Left lung (tissue), 10 donors: ENCODE data around the gene CNIH3. TPM values are rescaled to one million over a fixed set of nuclear protein-coding genes. Genes with fewer than 3 reads are reported as not detected.

Experiments used
- ATAC-seq: fragments of 200-7000 bp; cut with Tn5 transposase; one replicate; pipeline ENCODE4 v1.9.1; 2020; ENCODE audit warnings: moderate library complexity
- DNase-seq, 4 donors: peaks; one replicate each; pipeline ENCODE4 v3.0.0-alpha.2; 2013 to 2020
- H3K27ac ChIP-seq, 2 donors: fragments of 200-600 bp; sonication (generic) in 1 of 2; one replicate each; pipeline versions ENCODE4 v1.5.0 to v1.8.0; 2020 to 2021
- H3K27me3 ChIP-seq, 2 donors: fragments of 200-600 bp; sonication (generic) in 1 of 2; one replicate each; pipeline versions ENCODE4 v1.5.0 to v1.8.0; 2020 to 2021
- H3K36me3 ChIP-seq, 2 donors: fragments of 200-600 bp; sonication (generic) in 1 of 2; one replicate each; pipeline versions ENCODE4 v1.5.0 to v1.8.0; 2020 to 2021
- H3K4me1 ChIP-seq, 2 donors: fragments of 200-600 bp; one replicate each; pipeline ENCODE4 v1.8.0; 2021
- H3K4me3 ChIP-seq, 2 donors: fragments of 200-600 bp; sonication (generic) in 1 of 2; one replicate each; pipeline versions ENCODE4 v1.5.0 to v1.8.0; 2020 to 2021; ENCODE audit warnings: mild to moderate bottlenecking in 1 of 2
- H3K9me3 ChIP-seq, 2 donors: fragments of 200-600 bp; sonication (generic) in 1 of 2; one replicate each; pipeline versions ENCODE4 v1.5.0 to v1.8.0; 2020 to 2021
- CTCF ChIP-seq, 2 donors: fragments of 200-600 bp; sonication (generic) in 1 of 2; IDR thresholded peaks; one replicate each; pipeline versions ENCODE4 v1.5.0 to v1.8.0; 2021; ENCODE audit warnings: antibody characterized with exemption in 2 of 2
- intact Hi-C, 2 donors: fragments of 100-400 bp; cut with DNase I; formaldehyde crosslinking; loops; one replicate each; pipeline versions ENCODE4 v1.11.2 to v1.14.2; 2022
- polyA plus RNA-seq, 6 donors: library from polyadenylated mRNA; unstranded; fragments of 120-200 nt; gene quantifications; one replicate each; pipeline ENCODE4 v1.2.1, GENCODE V29; 2013; ENCODE audit not compliant: insufficient read length in 6 of 6
- total RNA-seq, 2 donors: library from RNA; stranded (reverse); fragmentation: NEBNext Ultra II Directional; extraction: Animal tissue kit (Norgen Biotek cat#: 25700); gene quantifications; one replicate each; pipeline ENCODE4 v1.2.1, GENCODE V29; 2021
- donor health status: DM: no; HTN: yes; CAD: no.
- donor health status: DM: no; HTN: no; CAD: no.

CNIH3 gene
- total and polyA plus RNA-seq, 8 donors, result 2.5 to 9.4 (median 7.3) TPM

- intact Hi-C loops, result no loop called here
- Histone ChIP-seq H3K9me3 (no peaks in the 10 kb centered on the region), H3K36me3 (no peaks in the 10 kb centered on the region), H3K27ac (no peak overlapping the region), H3K4me1 (no peaks in the 10 kb centered on the region), H3K27me3 (no peaks in the 10 kb centered on the region), H3K4me3 (no peak overlapping the region)
- no peak for TF ChIP-seq CTCF (IDR thresholded peaks at IDR 0.05)
- no peak for ATAC-seq
- no peak for DNase-seq
Measured at GRCh38 chr1:224749916-224750315, 133.8 kb downstream of the CNIH3 start.

DNA sequence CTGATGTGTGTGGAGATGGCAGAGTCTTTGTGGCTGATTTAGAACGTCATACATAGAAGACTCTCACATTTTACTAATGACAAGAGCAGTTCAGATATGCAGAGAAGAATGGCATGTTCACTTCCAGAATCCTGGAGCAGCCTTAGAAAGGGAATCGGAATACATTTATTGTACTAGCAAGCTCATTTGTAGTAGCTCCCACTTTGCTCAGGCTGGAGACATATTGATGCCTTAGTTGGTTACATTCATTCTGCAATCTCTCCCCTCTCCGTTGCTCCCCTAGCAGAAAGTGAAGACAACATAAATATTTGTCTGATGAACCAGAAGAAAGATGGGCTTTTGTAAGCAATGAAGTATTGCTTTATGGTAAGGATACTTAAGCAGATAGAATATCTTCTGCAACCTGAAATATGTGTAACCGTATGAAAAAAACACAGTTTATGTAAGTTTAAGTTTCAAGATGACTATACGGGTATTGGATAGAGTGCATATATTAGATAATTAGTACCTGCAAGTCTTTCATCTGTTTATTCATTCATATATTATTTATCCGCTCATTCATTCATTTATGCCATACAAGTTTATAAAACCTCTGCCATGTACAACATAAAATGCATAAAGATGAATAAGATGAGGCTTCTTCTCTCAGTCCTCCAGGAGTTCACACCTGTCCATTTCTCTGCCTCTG lies 135.7 kb downstream of the CNIH3 start:
- Histone ChIP-seq H3K4me1 (no peaks in the 10 kb centered on the region), H3K27ac (no peak overlapping the region), H3K27me3 (no peaks in the 10 kb centered on the region), H3K36me3 (no peaks in the 10 kb centered on the region), H3K4me3 (no peak overlapping the region), H3K9me3 (no peaks in the 10 kb centered on the region)
- TF ChIP-seq CTCF (IDR thresholded peaks at IDR 0.05), result no peak
- DNase-seq (no peak), ATAC-seq (no peak)
- intact Hi-C loops, result no loop called here

GRCh38 chr1:224753491-224753890 lies 137.4 kb downstream of the CNIH3 start:
- H3K4me1 ChIP-seq, result no peaks in the 10 kb centered on the region
- peaks cover 0 to 2% of the 10 kb centered on the region in 2 donors for H3K9me3 ChIP-seq
- H3K27ac ChIP-seq, result no peak overlapping the region
- DNase-seq (no peak), ATAC-seq (no peak)
- H3K4me3 ChIP-seq, result no peak overlapping the region
- H3K27me3 ChIP-seq, result no peaks in the 10 kb centered on the region
- no peaks in the 10 kb centered on the region for H3K36me3 ChIP-seq
- intact Hi-C loops, result no loop called here
- no peak for TF ChIP-seq CTCF (IDR thresholded peaks at IDR 0.05)

- H3K4me3 ChIP-seq, result no peak overlapping the region
- H3K9me3 ChIP-seq, result peaks cover 0 to 17% of the 10 kb centered on the region in 2 donors
- intact Hi-C loops, result no loop called here
- no peaks in the 10 kb centered on the region for H3K27me3 ChIP-seq
- H3K4me1 ChIP-seq, result no peaks in the 10 kb centered on the region
- no peak overlapping the region for H3K27ac ChIP-seq
- H3K36me3 ChIP-seq, result no peaks in the 10 kb centered on the region
- no peak for TF ChIP-seq CTCF (IDR thresholded peaks at IDR 0.05)
- DNase-seq (no peak), ATAC-seq (no peak)
Measured at GRCh38 chr1:224755586-224755985, 139.5 kb downstream of the CNIH3 start.

DNA sequence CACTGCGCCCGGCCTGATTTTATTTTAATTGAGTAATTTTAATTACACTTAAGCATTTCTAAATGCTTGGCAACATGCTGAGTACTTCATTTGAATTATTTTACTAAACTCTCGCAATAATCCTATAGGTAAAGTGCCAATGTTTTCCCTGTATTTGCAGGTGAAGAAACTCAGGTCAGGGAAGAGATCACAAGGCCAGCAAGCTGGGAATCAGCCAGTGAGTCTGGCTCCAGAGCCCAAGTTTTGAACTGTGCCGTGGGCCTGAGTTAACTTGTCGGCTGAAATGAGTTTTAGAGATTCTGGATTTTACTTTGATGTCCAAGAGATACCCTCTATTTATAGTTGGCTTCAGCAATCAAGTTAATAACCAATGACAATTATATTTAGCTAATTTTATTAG lies 141.4 kb downstream of the CNIH3 start:
- DNase-seq (no peak), ATAC-seq (no peak)
- TF ChIP-seq CTCF (IDR thresholded peaks at IDR 0.05), result no peak
- intact Hi-C loops, result no loop called here
- H3K36me3 ChIP-seq, result no peaks in the 10 kb centered on the region
- H3K27ac ChIP-seq, result no peak overlapping the region
- H3K4me1 ChIP-seq, result no peaks in the 10 kb centered on the region
- no peak overlapping the region for H3K4me3 ChIP-seq
- peaks cover 0 to 17% of the 10 kb centered on the region in 2 donors for H3K9me3 ChIP-seq
- no peaks in the 10 kb centered on the region for H3K27me3 ChIP-seq
